GM12878 (cell line): ENCODE results near the gene SH3BP5. TPM values are rescaled to one million over a fixed set of nuclear protein-coding genes. Genes with fewer than 3 reads are reported as not detected.

Experiments
- EED ChIP-seq: sonication (generic); IDR thresholded peaks from 2 replicates; pipeline ENCODE4 v1.6.1; 2016; ENCODE audit warnings: antibody characterized with exemption, low read depth
- ESRRA ChIP-seq: IDR thresholded peaks from 2 replicates; pipeline ENCODE4 v1.6.1; 2012; ENCODE audit warnings: mild to moderate bottlenecking, low read length, improper control_type of control experiment
- GABPA ChIP-seq: IDR thresholded peaks from 2 replicates; pipeline ENCODE4 v1.6.1; 2014; ENCODE audit warnings: antibody characterized with exemption, low read depth, mild to moderate bottlenecking, inconsistent platforms
- GATAD2B ChIP-seq: fragments of 450-650 bp; conservative IDR thresholded peaks from 2 replicates; pipeline ENCODE4 v1.6.1; 2017; ENCODE audit warnings: low read depth, mild to moderate bottlenecking, moderate library complexity
- MXI1 ChIP-seq: fragments of 150-350 bp; IDR thresholded peaks from 2 replicates; pipeline ENCODE4 v1.6.1; 2011; ENCODE audit warnings: low read depth, mild to moderate bottlenecking, inconsistent platforms, low read length, improper control_type of control experiment
- NBN ChIP-seq: fragments of 450-650 bp; IDR thresholded peaks from 2 replicates; pipeline ENCODE4 v1.6.1; 2016
- NFIC ChIP-seq: IDR thresholded peaks from 2 replicates; pipeline ENCODE4 v1.6.1; 2012; ENCODE audit warnings: low read depth, mild to moderate bottlenecking, inconsistent platforms, low read length, moderate library complexity
- NRF1 ChIP-seq: conservative IDR thresholded peaks from 2 replicates; pipeline ENCODE4 v1.6.1; 2011; ENCODE audit warnings: mild to moderate bottlenecking, low read depth, low read length, improper control_type of control experiment
- PAX5 ChIP-seq: IDR thresholded peaks from 2 replicates; pipeline ENCODE4 v1.6.1; 2011; ENCODE audit warnings: low read depth, low read length, borderline replicate concordance
- RBBP5 ChIP-seq: fragments of 200-600 bp; sonication (generic); conservative IDR thresholded peaks from 2 replicates; pipeline ENCODE4 v1.6.1; 2016
- RCOR1 ChIP-seq: conservative IDR thresholded peaks from 2 replicates; pipeline ENCODE4 v1.6.1; 2012; ENCODE audit warnings: low read depth, low read length, improper control_type of control experiment
- RELA ChIP-seq: fragments of 450-650 bp; IDR thresholded peaks from 2 replicates; pipeline ENCODE4 v1.8.0; 2014; ENCODE audit warnings: borderline replicate concordance; ENCODE audit not compliant: partially characterized antibody
- STAT1 ChIP-seq: fragments of 450-650 bp; conservative IDR thresholded peaks from 2 replicates; pipeline ENCODE4 v1.6.1; 2014; ENCODE audit warnings: antibody characterized with exemption, mild to moderate bottlenecking
- TARDBP ChIP-seq: IDR thresholded peaks from 2 replicates; pipeline ENCODE4 v1.6.1; 2016; ENCODE audit warnings: borderline replicate concordance
- ZNF217 ChIP-seq: fragments of 450-650 bp; IDR thresholded peaks from 2 replicates; pipeline ENCODE4 v1.6.1; 2017; ENCODE audit warnings: antibody characterized with exemption, mild to moderate bottlenecking
- polyA plus RNA-seq, 11 experiments: library from polyadenylated mRNA; depleted of rRNA in 4 of 11; unstranded in 6 of 11; stranded (reverse) in 5 of 11; fragments of >200 nt; fragmentation: Nextera tagmentation in 4 of 11; fragmentation: Illumina TruSeq in 1 of 11; extraction: Ambion mirVana in 4 of 11; extraction: Trizol in 1 of 11; gene quantifications; 1 replicate in 1 of 11; 2 replicates in 10 of 11; pipeline versions ENCODE4 v1.2.1 to v1.2.3, GENCODE V29; 2011 to 2016; ENCODE audit warnings: inconsistent platforms in 2 of 11, missing spikeins in 2 of 11, low read depth in 1 of 11
- total RNA-seq, 4 experiments: library from RNA; depleted of rRNA in 3 of 4; stranded (reverse); fragments of >200 nt in 3 of 4; fragmentation: Illumina TruSeq in 1 of 4; extraction: Trizol in 1 of 4; gene quantifications; 2 replicates each; pipeline versions ENCODE4 v1.2.1 to v1.2.3, GENCODE V29; 2013 to 2021
- TF ChIP-seq, protein P1 (sequence below): fragments of 450-650 bp; IDR thresholded peaks from 2 replicates; pipeline ENCODE4 v1.6.1; 2016; ENCODE audit warnings: mild to moderate bottlenecking
- TF ChIP-seq, protein P2 (sequence below): fragments of 450-650 bp; IDR thresholded peaks from 2 replicates; pipeline ENCODE4 v1.6.1; 2016; ENCODE audit warnings: mild to moderate bottlenecking, moderate library complexity, borderline replicate concordance
- TF ChIP-seq, protein P3 (sequence below): IDR thresholded peaks from 2 replicates; pipeline ENCODE4 v1.6.1; 2011; ENCODE audit warnings: mild to moderate bottlenecking, low read depth, low read length, moderate library complexity; ENCODE audit not compliant: insufficient replicate concordance
- TF ChIP-seq, protein P4 (sequence below): fragments of 450-650 bp; IDR thresholded peaks from 2 replicates; pipeline ENCODE4 v1.6.1; 2017; ENCODE audit warnings: mild to moderate bottlenecking, moderate library complexity

SH3BP5 gene
- total and polyA plus RNA-seq, 10 of the 15 experiments (the other 5 are each of a cell fraction or from before 2014, with no cell fraction given), result 14.9 to 87.5 (median 43.7) TPM

DNA sequence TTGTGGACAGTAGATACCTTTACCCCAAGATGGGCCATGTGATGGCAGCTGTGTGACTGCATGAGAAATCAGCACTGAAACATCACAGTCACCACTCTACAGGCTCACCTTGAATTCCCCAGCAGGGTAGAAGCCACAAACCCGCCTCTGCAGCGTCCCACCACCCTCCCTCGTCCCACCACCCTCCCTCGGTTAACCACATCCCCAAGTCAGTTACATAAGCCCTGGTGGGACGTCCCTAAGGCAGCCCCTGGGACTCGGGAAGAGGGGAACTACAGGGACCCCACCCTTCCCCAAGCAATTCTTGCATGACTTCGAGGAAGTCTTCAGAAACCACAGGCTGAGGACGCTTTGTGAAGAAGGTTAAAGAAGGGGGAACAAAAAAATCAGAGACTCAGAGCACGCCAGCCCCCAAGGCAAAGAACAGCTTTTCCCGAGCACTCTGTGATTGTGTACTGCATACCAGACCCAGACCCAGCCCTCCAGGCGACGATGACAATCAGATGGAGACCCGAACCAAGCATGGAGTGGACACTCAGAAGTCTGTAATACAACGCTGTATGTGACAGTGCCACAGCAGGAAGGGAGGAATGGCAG is 60.5 kb downstream of the SH3BP5 start (continued):
- TF ChIP-seq STAT1 (no peak), NRF1 (no peak), ESRRA (no peak), RCOR1 (no peak), RELA (peak; percentile 81), MXI1 (peak; percentile 60; the same call in 1 of the 2 replicates), NFIC (peak; percentile 96), EED (peak; percentile 100), NBN (peak; percentile 81), GABPA (0 out of 2 replicates have a peak, but pooled peaks have one; percentile 31), GATAD2B (peak; percentile 94), TARDBP (no peak), RBBP5 (no peak), ZNF217 (no peak), PAX5 (peak; percentile 90)
- TF ChIP-seq, protein P1, sequence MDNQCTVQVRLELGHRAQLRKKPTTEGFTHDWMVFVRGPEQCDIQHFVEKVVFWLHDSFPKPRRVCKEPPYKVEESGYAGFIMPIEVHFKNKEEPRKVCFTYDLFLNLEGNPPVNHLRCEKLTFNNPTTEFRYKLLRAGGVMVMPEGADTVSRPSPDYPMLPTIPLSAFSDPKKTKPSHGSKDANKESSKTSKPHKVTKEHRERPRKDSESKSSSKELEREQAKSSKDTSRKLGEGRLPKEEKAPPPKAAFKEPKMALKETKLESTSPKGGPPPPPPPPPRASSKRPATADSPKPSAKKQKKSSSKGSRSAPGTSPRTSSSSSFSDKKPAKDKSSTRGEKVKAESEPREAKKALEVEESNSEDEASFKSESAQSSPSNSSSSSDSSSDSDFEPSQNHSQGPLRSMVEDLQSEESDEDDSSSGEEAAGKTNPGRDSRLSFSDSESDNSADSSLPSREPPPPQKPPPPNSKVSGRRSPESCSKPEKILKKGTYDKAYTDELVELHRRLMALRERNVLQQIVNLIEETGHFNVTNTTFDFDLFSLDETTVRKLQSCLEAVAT, result peak; percentile 93
- TF ChIP-seq, protein P2, sequence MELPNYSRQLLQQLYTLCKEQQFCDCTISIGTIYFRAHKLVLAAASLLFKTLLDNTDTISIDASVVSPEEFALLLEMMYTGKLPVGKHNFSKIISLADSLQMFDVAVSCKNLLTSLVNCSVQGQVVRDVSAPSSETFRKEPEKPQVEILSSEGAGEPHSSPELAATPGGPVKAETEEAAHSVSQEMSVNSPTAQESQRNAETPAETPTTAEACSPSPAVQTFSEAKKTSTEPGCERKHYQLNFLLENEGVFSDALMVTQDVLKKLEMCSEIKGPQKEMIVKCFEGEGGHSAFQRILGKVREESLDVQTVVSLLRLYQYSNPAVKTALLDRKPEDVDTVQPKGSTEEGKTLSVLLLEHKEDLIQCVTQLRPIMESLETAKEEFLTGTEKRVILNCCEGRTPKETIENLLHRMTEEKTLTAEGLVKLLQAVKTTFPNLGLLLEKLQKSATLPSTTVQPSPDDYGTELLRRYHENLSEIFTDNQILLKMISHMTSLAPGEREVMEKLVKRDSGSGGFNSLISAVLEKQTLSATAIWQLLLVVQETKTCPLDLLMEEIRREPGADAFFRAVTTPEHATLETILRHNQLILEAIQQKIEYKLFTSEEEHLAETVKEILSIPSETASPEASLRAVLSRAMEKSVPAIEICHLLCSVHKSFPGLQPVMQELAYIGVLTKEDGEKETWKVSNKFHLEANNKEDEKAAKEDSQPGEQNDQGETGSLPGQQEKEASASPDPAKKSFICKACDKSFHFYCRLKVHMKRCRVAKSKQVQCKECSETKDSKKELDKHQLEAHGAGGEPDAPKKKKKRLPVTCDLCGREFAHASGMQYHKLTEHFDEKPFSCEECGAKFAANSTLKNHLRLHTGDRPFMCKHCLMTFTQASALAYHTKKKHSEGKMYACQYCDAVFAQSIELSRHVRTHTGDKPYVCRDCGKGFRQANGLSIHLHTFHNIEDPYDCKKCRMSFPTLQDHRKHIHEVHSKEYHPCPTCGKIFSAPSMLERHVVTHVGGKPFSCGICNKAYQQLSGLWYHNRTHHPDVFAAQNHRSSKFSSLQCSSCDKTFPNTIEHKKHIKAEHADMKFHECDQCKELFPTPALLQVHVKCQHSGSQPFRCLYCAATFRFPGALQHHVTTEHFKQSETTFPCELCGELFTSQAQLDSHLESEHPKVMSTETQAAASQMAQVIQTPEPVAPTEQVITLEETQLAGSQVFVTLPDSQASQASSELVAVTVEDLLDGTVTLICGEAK, result no peak
- TF ChIP-seq, protein P3, sequence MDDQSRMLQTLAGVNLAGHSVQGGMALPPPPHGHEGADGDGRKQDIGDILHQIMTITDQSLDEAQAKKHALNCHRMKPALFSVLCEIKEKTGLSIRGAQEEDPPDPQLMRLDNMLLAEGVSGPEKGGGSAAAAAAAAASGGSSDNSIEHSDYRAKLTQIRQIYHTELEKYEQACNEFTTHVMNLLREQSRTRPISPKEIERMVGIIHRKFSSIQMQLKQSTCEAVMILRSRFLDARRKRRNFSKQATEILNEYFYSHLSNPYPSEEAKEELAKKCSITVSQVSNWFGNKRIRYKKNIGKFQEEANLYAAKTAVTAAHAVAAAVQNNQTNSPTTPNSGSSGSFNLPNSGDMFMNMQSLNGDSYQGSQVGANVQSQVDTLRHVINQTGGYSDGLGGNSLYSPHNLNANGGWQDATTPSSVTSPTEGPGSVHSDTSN, result no peak
- TF ChIP-seq, protein P4, sequence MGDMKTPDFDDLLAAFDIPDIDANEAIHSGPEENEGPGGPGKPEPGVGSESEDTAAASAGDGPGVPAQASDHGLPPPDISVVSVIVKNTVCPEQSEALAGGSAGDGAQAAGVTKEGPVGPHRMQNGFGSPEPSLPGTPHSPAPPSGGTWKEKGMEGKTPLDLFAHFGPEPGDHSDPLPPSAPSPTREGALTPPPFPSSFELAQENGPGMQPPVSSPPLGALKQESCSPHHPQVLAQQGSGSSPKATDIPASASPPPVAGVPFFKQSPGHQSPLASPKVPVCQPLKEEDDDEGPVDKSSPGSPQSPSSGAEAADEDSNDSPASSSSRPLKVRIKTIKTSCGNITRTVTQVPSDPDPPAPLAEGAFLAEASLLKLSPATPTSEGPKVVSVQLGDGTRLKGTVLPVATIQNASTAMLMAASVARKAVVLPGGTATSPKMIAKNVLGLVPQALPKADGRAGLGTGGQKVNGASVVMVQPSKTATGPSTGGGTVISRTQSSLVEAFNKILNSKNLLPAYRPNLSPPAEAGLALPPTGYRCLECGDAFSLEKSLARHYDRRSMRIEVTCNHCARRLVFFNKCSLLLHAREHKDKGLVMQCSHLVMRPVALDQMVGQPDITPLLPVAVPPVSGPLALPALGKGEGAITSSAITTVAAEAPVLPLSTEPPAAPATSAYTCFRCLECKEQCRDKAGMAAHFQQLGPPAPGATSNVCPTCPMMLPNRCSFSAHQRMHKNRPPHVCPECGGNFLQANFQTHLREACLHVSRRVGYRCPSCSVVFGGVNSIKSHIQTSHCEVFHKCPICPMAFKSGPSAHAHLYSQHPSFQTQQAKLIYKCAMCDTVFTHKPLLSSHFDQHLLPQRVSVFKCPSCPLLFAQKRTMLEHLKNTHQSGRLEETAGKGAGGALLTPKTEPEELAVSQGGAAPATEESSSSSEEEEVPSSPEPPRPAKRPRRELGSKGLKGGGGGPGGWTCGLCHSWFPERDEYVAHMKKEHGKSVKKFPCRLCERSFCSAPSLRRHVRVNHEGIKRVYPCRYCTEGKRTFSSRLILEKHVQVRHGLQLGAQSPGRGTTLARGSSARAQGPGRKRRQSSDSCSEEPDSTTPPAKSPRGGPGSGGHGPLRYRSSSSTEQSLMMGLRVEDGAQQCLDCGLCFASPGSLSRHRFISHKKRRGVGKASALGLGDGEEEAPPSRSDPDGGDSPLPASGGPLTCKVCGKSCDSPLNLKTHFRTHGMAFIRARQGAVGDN, result peak; percentile 79
